ENCODE measurements around the gene CAMK2A.

CAMK2A gene

DNA sequence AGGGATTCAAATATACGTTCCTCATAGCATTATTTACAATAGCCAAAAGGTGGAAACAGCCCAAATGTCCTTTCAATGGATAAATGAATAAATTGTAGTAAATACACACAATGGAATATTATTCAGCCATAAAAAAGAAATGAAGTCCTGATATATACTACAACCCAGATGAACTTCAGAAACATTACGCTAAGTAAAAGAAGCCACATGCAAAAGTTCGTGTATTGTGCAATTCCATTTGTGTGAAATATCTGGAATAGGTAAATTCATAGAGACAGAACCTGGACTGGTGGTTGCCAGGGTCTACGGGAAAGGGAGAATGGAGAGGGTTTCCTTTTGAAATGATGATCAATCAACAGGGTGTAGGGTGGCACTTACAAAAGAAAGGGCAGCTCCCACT is 25.7 kb upstream of the CAMK2A start:
- DNase-seq (ENCODE audit: low read depth) = no peak

DNA sequence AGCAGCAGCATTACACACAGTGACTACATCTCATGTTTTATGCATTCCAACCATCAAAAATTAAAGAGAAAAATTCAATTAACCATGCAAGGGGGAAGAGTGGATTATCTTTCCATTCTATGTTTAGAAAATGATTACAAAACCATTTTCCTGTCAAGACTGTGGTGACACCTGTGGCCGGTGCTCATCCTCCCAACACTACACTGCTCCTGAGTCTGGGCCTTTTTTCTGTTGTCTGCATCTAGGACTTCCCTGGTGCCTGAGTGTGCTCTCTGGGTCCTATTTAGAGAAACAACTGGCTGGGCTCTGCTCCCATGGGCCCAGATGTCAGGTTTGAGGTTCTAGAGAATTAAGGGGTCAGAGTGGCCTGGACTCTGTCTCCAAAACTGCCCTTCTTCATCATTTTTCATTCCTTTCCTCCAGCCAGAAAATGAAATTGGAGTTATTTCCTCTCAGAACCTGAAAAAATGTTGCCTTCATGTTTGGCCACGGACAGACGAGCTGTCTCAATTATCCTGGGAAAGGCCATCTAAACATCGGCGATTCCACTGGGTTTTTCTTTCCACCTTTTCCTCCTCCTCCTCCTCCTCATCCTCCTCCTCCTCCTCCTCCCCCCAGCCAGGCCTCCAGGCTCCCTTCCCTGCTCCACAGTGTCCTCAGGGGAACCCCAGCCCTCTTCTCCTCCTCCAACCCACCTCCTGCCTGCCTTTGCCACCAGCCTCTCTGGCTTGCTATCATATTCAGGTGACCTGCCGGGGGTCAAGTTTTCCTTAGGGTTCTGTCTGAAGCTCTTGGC is 24.5 kb upstream of the CAMK2A start:
- no peak for DNase-seq (ENCODE audit: low read depth)

DNA sequence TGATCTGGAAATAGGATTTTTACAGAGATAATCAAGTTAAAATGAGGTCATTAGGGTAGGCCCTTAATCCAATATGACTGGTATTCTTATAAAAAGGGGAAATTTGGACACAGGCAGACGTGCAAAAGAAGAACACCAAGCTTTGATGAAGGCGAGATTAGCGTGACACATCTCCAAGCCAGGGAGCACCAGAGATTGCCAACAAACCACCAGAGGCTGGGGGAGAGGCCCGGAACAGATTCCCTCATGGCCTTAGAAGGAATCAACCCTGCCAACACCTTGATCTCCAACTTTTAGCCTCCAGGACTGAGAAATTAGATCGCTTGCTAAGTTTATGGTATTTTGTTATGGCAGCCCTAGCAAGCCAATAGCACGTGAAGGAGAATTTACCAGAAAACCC is 23.9 kb upstream of the CAMK2A start:
- DNase-seq (ENCODE audit: low read depth) = no peak

DNA sequence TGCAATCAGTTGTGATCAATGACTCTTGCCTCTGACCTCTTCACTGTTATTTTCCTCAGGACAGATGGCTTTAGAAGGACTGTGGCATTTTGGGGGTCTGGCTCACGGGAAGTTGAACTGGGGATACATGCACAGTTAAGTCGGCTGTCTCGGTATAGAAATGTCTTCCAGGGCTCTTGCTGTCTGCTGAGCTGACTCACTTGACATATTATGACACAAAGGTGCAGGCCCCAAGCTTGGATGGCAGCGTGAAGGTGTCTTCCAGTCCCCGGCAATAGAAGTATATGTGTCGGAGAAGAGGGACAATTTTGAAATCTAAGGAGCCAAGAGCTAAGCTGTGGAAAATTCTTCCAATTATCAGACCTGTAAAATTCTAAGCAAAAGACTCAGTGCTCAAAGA is 22.9 kb upstream of the CAMK2A start:
- DNase-seq (ENCODE audit: low read depth) = no peak

DNA sequence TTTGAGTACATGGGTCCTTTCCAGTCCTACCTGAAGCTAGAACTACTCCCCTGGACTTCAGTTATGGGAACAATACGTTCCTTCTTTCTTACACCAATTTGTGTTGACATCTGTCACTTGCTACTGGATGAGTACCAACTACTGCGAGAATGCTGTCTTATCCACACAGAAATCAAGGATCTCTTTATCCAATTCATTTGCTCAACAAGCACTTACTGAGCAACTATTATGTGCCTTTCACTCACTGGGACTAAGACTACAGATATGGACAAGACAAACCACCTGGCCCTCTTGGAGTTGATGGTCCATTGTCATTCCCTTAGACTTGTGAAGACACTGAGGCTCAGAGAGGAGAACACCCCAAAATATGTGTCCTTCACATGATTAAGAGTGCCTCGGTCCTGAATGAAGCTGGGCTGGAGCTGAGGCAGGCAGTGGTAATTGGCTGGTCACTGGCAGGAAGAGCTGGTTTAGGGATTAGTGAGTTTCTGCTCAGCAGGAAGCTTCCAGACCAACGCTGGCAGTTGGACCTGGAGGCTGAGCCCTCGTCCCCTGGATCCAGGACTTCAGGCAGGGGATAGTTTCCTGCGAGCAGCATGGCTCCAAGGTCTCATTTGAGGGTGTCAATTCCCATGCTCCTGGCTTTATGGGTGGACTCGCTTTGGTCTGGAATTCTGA is 21.6 kb upstream of the CAMK2A start:
- DNase-seq (ENCODE audit: low read depth) = no peak

DNA sequence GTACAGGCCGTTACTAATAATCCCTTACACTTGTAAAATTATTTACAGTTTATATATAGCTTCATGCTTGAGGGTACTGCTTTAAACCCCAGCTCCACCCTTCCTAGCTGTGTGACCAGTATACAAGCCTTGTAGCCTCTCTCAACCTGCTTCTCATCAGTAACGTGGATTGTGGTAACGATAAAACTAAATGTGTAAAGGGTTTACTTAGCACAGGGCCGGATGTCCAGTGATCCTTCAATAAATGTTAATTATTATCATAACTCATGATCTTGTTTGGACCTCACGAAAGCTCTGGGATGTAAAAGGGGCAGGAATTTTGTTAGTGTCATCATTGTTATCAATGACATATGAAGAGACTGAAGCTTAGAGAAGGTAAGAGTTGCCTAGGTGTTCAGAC is 20.7 kb upstream of the CAMK2A start:
- DNase-seq (ENCODE audit: low read depth) = no peak

DNA sequence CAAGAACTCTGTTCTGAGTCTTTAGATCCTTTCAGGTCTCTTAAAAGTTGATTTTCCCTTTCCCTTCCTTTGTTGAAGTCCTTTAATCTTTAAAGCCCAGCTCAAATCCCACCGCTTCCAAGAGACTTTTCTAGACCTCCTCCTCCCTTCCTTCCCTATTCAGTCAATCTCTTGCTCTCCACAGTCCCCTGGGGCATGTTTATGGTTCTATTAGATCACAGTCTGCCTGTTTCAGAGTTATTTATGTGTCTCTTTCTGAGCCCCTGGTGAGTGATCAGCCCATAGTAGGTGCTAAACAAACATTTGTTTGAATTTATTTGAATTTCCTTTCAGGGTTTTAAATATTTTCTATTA is 20.3 kb upstream of the CAMK2A start:
- no peak for DNase-seq (ENCODE audit: low read depth)

DNA sequence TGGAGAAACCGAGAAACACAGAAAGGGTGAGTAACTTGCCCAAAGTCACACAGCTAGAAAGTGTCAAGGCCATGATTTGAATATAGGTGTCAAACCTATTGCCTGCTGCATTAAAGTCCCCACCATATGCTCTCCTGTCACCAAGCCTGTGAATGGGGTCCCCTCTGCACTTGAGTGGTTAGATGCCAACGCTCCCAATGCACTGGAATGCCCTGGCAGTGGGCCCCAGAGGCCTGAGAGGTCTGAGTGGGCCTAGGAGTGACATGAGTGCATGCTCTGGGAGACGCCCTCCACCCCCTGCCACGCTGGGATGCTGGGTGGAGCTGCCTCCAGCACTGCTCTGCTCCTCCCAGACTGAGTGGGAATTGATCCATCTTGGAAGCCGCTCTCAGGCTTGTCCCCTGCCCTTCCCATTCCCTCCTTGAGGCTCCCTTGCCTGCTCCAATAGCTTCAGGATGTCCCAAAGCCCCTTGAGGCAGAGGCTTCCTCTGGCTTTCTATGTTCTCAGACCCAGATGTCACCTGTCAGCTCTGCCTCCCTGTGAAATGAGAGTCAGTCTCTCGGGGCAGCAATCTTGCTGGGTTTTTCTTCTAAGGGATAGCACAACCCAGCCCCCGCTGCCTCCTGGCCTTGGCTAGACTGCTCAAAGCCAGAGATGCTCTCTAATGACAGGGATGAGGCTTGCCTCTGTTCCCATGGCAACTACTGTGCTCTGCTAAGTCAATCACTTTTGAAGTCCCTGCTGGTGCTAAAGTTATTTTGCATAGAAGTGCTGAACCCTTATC is 19.7 kb upstream of the CAMK2A start:
- DNase-seq (ENCODE audit: low read depth) = no peak

DNA sequence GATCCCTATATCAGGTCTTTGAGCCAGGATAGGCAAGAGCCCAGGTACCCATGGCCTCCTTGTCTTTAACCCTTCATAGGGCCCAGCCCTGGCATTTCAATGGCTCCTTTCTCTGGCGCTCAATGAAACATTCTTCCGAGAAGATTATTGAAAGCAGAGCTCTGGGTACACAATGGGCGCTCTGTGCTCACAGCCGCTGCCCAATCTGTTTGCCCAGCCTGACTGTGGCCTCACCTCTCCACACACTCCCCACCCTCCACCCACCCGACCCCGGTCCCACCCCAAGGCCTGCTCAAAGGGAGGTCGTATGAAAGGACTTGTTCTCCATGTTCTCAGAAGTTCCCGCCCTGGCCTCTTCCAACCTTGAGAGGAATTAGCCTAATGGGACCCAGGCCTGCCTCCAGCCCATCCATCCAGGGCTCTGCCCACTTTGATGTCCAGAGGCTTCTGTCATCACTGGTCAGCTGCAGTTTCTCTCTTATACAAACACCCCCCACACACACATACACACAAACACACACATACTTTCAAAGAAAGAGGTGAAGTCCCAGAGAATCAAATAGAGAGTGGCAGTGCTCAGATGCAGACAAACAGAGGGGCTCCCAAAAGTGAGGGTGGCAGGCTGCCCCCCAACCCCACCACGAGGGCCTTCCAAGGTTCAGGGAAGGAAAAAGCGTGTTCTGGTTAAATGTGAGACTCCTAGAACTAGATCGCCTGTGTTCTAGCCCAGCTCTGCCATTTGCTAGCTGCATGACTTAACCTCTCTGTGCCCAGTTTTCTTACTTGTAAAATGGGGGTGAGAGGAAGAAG is 18.2 kb upstream of the CAMK2A start:
- DNase-seq (ENCODE audit: low read depth) = no peak

DNA sequence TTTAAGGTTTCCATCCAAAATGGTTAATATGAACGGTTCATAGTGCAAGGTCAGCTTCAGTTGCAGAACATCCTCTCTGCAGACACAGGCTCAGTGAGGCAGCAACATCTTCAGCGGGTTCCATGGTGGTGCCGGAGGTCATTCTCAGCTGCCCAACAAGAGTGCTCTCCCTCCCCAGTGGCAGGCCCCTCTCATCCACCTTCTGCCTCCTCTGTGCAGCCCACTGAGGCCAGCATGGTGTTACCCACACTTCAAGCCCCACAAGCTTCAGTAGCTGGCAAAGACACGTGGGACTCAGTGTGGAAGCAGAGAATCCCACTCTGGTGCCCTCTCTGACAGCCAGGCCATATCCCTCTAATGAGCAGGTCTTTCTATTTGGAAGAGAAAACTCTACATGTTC is 17.2 kb upstream of the CAMK2A start:
- DNase-seq (ENCODE audit: low read depth) = no peak

DNA sequence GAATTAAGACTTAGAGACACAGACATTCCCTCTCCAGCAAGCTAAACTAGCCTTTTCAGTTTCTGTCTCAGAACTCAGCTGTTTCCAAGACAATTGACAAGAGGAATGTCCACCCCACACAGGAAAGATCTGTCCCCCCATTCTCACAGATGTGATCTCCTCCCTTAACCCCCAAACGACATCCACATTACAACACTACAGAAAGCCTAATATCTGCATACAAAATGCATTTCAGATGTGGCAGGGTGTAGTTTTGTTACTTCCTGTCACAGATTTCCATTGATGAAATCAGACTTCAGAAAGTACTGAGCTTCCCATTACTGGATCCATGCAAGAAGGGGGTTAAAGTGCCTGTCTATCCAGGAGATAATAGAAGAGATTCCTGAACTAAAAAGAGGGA is 16.0 kb upstream of the CAMK2A start:
- no peak for DNase-seq (ENCODE audit: low read depth)

DNA sequence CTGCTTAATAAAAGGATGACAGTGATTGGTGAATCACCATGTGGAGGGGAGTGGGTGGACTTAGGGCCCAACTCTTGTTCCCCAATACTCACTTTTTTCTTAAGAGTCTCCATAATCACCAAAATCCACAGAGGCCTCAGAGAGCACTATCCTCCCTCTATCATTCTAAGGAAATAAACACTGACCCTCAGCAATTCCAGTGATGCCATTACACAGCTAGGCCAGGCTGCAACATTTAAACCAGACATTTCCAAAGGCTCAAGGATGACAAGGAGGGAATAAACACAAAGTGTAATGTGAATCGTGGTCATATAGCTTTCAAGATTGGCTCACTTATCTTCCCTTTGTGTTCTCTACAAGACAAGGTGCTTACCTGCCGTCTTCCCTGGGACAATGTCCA is 15.5 kb upstream of the CAMK2A start:
- no peak for DNase-seq (ENCODE audit: low read depth)

DNA sequence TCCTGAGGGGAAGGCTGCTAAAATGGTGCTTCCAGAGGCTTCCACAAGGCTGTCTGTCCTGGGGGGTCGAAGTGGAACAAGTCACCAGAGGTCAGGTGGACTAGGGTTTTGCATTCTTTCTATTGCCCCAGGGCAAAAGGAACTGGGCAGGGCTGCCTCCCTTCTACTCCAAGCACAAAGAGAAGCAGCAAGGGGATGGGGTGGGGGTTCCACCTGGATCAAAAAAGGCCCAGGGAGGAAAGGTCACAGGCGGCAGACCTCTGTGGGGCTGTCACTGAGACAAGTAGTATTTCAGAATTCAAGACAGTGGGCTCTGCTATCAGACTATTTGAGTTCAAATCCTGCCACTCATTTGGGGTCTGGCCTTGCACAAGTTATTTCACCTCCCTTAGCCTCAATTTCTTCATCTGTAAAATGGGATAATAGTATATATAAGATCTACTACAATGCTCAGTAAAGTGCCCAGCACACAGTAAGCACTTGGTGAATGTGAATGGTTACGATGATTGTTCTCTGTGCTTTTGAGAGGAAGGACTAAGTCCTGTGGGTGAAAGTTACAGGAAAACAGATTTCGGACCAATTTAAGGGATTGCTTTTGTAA is 15.0 kb upstream of the CAMK2A start:
- no peak for DNase-seq (ENCODE audit: low read depth)

DNA sequence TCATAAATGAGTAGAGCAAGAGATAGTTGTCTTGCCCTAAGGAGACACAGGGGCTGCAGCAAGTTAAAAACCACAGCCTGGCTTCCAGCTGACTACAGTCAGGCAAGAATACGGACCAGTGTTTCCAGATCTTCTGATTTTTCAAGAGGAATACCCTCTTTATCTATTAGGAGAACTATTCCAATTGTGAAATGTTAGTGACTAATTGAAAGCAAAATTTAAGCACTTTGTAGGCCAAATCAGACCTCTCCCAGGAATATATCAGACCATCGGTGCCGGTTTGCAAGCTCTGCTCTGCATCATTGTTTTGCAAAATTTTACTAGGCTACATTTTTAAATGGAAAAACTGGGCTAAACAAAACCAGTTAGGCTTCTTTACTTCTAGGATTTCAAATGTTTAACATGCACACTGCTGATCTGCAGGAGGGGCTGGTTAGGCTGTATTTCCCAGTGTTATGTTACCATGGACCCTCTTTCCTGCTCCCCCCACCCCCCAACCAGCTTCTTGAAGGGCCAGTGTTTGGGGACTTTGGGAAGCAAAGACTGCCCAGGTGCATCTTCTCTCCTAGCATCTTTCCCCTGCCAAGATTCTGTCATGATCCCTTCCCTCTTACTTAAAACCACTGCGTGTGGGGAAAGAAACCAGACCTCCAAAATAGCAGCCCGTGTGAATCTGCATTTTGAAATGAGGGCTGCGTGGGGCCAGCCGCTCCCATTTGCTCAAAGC is 14.2 kb upstream of the CAMK2A start:
- DNase-seq (ENCODE audit: low read depth) = no peak

DNA sequence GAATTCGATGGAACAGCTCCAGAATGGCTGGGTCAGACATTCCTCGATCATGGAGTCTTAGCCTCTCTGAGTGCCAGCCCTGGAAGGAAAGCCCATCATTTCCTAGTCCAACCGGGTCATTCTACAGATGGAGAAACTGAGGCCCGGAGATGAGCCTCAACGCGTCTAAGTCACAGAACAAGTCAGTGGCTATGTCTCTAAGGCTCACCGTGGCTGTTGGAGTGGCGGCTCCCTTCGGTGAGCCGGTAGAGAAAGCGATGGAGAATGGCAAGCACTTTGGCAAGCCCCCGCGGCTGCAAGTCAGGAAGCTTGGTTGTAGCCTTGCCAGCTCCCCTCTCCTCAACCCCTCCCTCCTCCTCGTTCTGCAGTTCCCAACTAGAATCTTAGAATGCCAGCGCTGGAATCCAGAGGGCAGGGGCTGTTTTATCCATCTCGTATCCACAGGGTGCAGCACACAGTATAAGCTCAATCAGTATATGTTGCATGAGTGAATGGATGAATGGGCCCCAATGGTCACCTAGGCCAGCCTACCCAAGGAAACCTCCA is 13.6 kb upstream of the CAMK2A start:
- DNase-seq (ENCODE audit: low read depth) = no peak

DNA sequence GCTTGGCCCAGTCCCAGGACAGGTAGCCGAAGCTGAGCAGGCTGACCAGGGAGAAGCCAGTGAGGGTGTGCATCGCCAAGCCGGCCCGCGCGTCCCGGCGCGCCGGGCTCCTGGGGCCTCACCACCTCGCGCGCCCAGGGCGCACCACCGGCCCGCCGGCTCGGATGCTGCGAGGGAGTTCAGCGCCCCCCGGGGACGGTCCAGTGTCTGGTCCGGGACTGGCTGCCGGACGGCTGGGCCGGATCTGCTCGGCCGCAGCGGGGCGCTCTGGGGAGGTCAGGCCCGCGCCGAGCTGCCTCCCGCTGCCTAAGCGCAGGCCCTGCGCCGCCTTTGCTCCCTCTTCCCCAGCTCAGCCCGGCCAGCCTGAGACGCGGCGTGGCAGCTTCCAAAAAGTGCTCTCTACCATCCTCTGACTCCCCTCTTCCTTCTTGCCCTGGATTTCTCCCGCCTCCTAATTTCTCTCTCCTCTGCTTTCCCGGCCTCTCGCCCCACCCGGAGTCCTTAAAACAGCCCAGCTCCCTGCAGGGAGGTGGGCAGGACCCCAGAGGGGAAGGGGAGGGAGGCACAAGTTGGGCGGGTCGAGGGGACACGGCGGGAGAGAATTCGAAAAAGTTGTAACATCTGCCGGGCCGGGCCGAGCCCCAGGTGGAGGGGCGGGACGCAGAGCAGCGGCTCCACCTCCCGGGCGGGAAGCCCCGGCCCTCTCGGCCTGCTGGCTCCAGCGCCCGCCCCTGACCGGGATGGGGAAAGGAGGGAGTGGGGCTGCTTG is 12.9 kb upstream of the CAMK2A start, which contains the start of gene ARSI:
TSS of gene ARSI (minus strand) at position 605 of the 769 bp plus-strand sequence. CDS start at position 73, 532 bp downstream.
- DNase-seq (ENCODE audit: low read depth) = peak; percentile 51

DNA sequence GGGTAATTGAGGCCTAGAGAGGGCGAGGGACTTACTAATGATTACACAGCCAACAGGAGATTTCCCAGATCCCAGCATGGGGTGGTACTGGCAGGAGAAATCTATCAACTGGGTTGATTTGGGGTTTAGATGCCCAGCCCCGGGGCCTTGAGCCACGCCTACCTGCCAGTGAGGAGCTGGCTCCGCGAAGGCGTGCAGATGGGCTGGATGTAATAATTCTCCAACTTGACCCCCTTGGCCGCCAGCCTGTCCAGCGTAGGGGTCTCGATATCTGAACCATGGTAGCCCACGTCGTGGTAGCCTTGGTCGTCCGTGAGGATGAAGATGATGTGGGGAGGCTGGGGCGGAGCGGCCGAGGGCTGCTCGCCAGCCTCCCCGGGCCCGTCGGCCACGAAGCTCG is 12.3 kb upstream of the CAMK2A start:
- DNase-seq (ENCODE audit: low read depth) = no peak

DNA sequence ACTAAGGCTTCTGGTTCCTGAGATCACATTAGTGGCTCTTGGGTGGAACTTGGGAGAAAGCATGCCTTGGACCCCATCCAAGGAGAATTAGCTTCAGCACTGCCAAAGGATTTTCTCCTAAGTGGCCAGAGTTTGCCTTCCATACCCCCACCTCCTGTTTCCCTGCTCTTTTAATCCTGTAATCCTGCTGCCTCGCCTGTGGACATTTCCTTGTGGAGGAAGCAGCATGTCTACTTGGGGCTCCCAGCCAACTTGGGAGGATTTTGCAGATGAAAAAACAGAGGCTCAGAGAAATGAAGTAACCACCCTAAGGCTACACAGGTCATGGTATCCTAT is 11.6 kb upstream of the CAMK2A start:
- no peak for DNase-seq (ENCODE audit: low read depth)

DNA sequence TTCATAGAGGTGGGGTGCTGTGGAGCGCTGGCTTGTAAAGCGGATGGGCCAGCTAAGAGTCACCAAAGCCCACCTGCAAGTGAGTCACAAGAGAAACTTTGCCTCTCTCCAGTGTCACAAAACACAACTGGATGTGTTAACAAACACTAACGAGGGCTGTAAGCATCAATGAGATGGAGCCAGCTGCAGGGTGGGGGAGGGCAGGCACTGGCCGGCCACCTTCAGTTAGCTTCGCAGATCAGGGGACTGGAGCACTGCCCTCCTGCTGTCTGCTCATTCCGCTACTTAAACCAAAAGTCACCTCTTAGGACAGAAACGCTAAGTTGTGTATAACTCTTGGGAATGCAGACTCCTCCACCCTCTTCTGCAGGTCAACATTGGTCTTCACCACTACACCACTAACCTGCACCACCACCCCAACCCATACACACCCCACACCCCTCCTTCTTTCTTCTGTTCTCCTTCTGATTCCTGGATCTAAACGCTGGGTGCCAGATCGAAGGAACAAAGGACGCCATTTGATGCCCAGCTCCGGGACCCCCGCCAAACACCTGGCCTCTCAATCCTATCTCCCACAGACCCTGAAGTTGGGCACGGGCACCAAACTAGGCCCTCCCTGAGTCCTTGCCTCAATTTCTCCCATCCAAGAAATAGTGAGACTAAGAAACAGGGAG is 11.1 kb upstream of the CAMK2A start:
- DNase-seq (ENCODE audit: low read depth) = no peak
